ENCODE data around the gene NOX3.
"Not testable (repeated sequence)": the region's sequence is repeated elsewhere in the genome, so short reads cannot be mapped to it uniquely, and the experiment has no call there.

NOX3 gene

DNA sequence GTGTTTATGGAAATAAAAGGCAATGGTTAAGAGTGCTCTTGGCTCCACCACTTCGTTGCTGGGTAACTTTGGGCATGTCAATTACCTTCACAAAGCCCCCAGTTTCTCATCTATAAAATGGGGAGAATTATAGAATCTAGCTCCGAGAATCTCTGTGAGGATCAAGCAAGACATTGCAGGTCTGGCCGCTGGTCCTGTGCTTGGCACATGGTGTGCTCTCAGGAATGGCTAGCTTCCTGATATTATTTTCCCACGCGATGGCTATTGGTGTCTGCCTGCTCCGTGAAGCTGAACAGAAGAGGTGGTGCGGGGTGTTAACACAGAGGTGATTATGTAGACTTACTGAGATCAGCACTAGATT is 57.0 kb downstream of the NOX3 start:
- DNase-seq, result no peak

DNA sequence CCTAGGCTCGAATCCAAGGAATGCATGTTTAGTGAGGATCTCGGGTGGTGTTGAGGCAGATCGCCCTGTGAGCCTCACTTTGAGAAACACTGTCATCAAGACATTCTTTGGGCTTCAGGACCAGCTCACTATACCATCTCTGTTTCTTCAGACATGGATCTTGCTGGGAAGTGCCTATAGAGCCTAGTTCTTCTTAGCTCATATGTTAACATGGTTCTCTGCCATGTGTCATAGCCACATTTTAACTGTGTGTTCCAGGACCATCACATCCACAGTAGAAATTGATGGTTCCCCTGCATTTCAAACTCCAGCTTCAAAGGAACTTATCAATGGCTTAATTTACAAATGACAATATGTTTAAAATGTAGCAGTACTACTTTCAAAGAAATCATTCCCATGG is 57.4 kb downstream of the NOX3 start:
- no peak for DNase-seq

DNA sequence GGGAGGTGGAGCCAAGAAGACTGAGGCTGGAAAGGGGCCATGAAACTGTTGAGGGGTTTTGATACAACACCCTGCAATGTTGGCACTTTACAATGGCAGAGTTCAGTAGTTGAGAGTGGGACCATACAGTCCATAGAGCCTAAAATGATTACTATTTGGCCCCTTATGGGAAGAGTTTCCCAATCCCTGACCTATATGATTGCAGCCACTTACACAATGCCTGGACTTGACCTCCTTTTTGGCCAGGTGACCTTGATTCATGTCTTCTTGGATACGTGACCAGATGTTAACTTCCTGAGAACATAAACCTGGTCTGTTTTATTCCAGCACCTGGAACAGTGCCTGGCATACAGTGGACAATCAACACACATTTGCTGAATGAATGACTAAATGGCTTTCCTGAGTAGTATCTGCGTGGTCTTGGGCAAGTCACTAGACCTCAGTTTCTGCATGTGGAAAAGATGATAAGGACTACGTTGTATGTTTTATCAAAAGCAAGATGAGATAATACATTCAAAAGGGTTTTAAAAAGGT is 58.4 kb downstream of the NOX3 start:
- no peak for DNase-seq

DNA sequence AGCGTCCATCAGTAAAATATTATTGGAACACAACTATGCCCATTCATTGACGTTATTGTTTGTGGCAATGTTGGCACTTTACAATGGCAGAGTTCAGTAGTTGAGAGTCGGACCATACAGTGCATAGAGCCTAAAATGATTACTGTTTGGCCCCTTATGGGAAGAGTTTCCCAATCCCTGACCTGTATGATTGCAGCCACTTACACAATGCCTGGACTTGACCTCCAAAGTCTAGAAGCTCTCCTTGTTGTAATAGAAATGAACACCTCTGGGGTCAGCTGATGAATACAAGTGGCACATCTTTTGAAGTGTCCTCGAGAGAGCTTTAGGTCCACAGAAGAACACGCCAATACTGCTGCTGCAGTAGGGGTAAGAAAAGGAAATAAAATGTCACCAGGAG is 59.0 kb downstream of the NOX3 start:
- no peak for DNase-seq

DNA sequence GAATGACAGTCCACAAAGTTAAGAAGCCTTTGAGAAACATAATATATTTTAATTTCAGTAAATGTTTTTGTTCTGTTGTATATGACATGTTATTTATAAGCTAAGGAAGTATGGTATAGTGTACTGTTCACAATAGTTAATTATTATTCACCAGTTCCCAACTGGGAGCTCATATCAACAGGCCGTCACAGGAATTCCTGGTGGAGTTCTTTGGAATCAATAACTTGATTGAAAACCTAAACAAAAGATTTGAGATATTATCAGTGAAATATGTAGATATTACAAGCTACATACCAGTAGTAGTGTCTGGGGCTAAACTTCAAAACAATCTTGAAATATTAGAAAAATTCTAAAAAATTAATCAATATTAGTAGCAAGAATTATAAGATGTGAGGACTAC is 60.3 kb downstream of the NOX3 start:
- no peak for DNase-seq

DNA sequence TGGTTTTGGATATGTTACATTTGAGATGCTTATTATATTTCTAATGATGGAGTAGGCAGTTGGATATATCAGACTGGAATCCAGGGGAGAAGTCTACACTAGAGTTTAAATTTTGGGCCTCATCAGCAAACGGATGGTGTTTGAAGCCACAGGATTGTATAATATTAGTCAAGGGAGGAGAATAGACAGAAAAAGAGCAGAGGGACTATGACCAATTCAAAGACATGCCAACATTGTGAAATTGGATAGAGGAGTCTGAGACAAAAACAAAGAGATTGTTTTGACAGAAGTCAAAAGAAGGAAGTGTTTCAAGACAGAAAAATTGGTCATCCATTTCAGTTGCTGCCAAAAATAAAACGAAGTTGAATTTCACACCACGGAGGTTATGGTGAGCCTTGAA is 66.5 kb downstream of the NOX3 start:
- no peak for DNase-seq

DNA sequence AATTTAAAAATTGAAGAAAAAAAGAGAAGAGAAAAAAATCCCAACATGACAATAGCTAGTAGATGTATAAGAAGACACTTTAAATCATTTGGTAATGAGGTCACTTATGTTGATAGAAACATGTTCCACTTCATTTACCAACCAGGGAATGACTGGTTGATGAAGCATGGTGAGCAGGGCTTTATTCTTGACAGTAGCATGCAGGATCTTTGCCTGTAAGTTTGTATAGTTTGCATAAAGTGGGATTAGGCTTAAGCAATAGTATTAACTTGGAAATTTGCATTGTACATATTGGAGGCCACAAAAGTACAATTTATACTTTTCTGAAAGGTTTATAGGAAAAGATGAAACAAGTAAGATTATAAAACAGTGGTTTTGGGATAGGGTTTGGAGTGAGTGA is 67.0 kb downstream of the NOX3 start:
- DNase-seq, result no peak

DNA sequence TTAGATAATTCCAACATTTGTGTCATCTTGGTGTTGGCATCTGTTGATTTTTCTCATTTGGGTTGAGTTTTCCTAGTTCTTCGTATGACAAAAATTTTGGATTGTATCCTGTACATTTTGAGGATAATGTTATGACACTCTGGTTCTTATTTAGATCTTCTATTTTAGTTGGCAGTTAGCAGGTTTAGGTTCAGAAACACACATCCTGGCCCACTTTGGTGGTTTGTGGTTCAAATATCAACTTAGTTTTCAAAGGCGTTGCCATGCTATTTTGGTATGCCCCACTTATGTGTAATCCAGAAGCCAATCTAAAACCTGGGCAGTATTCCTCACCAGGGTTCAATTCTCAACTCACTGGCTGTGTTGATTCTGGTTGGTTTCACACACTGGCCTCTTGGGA is 68.2 kb downstream of the NOX3 start:
- DNase-seq, result no peak

DNA sequence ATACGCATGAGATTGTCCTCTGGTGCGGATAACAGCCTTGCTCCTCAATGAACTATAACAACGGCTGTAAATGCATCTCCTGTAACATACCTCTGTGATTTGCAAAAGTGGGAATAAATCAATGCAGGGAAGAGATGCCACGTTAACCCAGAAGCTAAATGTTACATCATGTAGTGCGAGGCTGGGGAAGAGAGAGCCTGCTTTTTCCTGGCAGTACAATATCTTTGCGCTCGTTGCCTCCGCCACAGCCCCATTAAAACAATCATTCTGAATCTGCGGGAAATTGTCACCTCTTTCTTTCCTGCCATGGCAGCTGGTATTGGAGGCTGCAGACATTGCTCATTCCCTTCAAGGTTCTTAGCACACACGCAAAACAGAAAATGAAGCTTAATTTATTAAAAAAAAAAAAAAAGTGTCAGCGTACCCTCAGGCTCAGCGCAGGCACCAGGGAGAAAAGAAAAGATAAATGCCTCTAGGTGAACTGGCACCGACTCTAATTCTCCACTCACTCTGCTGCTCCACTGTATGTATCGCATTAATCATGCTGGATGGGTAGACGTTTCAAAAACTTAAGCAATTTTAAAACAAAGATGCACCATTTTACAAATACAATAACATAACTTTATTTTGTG is 71.2 kb downstream of the NOX3 start:
- no peak for DNase-seq

DNA sequence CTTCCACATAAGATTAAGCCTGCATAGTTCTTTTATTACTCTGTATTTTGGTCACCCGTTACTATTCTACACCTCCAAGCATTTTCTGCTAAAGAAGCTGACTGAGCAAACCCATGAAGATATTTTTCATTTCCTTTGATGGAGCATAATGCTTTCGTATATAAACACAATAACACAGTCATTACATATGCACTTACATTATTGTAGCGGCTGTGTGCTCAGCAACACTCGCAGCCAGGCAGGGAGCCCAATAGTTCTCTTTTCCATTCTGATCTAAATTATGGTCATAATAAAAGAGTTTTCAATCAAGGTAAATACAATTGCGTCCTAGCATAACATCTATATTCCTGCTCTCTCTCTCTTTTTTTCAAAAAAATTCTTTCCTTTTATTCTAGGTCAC is 71.7 kb downstream of the NOX3 start:
- DNase-seq, result no peak

DNA sequence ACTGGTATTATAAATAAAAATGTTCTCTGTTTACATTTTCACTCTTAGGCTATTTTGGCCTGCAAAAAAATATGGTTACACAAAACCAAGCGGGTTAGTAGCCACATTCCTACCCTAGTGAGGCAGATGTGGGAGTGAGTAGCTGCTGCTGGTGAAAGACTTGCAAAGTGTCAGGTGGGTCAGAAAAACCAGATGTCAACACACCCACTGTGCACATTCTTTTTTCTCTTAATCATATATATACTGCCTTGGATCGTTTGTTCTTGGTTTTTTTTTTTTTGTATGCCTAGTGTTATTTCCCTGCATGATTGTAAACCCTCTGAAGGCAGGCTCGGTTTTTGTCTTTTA is 73.3 kb downstream of the NOX3 start:
- DNase-seq, result no peak

DNA sequence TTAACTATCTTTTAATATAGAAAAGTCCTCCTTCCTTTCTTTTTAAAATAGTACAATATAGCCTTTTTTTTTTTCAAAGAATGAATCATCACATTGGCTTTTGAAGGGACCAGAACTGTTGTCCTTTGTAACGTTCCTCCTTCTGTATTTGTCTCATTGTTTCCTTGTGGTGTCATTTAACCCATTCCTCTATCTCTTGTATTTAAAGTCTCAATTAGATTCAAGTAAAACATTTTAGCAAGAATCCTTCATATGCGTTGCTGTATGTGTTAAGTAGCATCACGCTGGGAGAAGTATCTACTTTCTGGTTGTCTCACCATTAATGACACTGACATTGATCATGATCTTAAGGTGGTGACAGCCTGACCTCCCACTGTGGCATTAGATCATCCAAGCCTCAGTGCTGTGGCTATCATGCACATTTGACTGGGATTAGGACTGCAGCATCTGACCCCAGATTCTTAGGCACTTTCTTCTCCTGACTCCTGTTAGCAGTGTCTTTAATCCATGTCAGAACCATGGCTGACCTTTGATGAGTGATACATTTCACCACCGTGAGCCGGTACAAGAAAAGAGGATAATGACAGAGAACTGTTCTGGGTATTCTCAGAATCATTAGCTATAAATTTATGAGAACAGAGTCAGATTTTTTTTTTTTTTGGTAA is 73.8 kb downstream of the NOX3 start:
- no peak for DNase-seq

DNA sequence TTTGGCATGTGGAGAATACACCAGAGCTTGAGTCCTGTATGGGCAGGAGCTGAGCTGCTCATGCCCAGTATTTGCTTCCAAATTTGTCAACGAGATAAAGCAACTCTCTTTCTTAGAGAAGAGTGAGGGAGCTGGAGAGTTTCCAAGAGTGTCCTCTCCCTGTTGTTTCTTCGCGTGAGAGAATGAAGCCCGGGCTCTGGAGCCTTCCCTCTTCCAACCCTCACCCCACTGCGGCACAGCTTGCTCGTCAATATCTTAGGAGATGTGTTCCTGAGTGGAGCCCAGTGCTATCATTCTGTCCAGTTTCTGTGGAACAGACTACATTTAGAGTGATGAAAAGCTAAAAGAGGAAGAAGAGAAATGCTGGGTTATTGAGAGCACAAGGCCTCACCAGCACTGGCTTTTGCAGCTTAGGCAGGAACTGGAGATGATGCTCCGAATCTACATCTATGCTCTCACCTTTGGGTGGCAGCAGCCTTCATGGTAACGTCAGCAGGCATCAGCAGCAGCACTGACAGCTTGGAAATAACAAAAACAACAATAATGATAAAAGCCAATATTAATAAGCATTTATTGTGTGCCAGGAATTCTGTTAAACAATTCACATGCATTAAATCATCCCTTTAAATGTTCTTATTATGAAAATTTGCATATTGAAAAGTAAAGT is 74.8 kb downstream of the NOX3 start:
- DNase-seq, result no peak

DNA sequence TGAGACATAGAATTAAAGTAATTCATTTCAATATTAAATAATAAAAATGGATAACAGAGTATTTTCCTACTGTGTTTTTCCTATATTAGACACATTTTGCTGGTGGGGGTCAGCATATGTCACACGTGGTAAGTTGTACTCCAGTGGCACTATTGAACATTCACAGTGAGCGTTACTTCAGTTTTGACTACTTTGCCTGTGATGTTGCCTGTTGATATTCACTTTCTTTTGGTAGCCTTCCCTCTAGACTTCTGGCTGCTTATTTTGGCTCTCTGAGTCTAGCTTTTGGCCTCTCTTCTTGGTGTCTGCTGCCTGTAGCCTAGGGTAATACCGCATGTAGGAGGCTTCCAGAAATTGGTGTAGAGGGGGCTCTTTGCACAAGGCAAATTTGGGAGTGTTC is 76.9 kb downstream of the NOX3 start:
- DNase-seq, result no peak

DNA sequence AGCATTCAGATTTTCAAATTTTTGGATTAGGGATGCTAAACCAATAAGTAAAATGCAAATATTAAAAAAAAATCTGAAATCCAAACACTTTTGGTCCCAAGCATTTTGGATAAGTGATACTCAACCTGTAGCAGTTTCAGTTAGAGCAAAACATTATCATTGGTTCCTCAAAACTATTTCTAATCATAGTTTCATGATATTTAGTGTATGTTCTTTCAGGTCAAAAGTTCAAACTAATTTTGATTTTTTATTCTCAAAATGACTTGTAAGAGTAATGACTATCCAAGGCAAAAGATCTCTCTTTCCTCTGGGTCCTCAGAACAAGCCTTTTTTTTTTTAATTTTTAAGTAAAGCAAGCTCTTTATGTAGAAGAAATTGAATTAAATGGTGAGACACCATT is 77.4 kb downstream of the NOX3 start:
- DNase-seq, result no peak

DNA sequence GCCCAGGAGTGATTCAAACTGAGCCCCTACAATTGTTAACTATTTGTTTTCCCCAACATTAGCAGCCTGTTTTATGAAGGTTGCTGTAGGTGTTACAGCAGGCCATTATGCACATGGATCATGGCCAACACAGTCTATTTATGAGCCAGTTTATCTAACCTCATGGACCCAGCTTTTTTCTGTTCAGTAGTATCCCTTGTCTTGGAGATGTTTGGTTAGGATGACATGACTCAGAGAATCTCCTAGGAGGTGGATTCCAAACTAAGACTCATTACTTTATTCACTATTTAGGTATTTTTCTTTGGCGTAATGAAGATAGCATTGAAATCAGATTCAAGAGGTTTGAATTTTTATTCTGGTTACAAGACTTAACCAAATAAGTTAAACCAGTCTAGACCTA is 78.6 kb downstream of the NOX3 start:
- DNase-seq, result no peak

DNA sequence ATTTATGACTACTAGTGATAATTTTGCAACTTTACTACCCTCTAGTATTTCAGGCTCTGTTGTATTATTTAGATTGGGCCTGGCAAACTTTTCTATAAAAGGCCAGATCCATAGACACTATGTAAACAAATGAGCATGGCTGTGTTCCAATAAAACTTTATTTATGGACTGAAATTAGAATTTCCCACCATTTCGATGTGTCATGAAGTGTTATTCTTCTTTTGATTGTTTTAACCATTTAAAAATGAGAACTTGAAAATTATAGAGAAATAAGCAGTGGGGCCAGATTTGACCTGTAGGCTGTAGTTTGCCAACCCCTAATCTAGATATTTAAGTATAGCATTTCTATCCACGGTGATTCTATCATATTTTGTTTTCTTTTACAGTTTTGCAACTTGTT is 79.8 kb downstream of the NOX3 start:
- no peak for DNase-seq

DNA sequence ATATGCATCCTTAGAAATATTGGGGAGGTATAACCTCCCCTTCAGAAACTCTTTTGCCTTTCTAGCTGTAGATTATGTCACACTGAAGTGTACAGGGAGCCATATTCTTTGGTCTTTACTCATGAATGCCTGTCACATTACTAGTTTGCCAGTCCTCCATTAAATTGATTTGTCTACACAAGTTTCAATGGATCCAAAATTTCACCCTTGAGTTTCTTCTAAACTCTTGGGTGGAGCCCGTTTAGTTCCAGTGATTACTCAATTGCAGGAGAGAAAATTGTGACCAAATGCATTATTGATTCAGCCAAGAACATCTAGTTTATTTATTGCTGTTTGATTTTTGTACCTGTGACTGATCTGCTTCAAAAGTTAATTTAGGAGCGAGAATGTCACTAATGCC is 81.0 kb downstream of the NOX3 start:
- no peak for DNase-seq

DNA sequence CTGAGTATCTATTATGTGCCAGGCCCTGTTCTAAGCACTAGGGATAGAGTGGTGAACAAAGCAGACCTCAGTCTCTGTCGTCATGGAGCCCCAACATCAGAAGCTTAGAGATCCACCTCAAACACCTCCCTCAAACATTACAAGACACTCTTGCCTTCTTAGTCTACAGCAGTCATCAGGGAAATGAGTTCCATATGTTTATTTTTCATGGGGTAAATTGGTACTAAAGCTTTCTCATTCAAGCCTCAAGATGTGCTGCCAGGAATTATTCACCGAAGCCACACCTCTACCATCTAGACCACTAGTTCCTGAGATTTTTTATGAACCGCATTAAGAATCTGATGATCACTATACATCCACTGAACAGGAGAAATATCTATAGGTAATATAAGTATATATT is 82.4 kb downstream of the NOX3 start:
- no peak for DNase-seq

DNA sequence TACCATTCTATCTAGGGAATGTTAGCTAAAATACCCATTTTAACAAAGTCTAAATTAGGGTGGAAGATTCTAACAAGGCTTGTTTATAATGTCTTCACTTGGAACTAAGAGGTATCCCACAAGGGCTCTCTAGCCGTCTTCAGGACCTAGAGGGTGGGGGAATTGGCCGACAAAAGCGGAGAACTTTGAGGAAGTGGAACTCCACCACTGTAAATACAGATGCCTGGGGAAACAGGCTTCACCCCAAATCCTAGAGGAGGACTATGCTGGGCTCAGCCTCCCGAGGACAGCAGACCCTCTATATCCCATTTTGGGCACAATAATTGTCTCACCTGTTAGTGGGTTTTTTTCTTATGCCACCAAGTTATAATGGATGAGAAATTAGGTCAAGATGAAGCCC is 83.4 kb downstream of the NOX3 start:
- no peak for DNase-seq

DNA sequence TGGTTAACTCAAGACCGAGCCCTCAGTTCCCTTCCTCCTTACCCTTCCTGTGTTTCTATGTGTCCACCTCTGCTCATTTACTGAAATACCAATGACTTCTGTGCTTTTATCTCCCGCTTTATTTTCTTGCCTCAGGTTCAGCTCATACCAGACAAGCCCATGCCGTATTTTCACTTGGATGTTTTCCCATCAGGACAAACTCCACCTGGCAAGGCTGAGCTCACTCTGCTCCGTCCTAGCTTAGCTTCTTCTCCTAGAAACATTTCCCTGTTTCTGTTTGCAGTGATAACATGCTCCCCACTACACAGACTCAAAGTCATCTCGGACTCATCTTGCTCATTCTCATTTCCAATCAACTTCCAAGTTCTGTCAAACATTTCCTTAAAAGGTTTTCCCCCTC is 84.4 kb downstream of the NOX3 start:
- no peak for DNase-seq

DNA sequence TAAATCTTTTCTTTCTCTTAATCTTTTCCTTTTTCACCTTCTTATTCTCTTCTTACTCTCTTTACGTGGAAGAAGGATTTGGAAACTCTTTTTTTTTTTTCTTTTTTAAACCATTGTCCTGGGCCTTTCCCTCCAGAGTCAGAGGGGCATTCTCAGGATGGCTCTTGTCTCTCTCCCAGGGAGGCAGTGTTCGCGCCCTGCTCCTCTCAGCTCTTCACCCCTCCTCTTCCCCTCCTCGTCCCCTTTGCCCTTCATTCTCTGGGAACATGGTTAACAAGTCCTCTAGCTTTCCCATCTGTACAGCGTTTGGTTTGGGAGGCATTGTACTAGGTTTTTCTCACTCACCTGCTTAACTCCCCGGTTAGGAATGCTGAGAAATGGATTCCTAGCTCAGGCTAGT is 89.3 kb downstream of the NOX3 start:
- no peak for DNase-seq

DNA sequence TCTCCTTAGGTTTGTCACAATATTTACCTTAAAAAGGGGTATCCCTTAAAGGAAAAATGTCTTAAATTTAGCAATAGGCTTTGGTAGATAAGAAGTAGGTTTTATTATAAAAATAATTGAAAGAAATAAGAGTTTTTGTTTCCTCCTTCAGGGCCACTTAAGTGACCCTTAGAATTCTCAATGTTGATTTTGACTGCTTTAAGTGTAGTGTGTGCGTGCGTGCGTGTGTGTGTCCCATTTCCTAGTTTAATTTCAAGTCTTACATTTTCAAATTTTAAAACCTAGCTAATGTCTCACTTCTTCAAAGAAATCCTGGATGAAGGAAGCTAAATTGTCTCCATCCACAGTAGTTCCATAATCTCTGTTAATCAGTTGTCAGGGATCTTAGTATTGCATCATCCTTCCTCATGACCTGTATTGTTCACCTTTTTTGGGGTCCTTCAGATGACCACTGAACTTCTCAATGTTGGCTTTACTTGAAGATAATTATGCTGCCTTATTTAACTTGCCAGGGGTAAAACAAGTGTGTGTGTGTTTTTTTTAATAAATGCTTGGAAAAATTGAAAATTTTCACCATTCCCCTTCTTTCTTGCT is 90.7 kb downstream of the NOX3 start:
- DNase-seq, result no peak

DNA sequence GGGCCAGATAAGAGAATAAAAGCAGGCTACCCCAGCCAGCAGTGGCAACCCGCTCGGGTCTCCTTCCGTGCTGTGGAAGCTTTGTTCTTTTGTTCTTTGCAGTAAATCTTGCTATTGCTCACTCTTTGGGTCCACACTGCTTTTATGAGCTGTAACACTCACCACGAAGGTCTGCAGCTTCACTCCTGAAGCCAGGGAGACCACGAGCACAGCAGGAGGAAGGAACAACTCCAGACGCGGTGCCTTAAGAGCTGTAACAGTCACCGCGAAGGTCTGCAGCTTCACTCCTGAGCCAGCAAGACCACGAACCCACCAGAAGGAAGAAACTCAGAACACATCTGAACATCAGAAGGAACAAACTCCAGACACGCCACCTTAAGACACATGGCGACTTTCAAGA is 91.6 kb downstream of the NOX3 start:
- DNase-seq, result not testable (repeated sequence)
